Lower leg skin (tissue), 4 donors: ENCODE data around the gene PNMA8C. TPM values are rescaled to one million over a fixed set of nuclear protein-coding genes. Genes with fewer than 3 reads are reported as not detected.

Experiments
- DNase-seq, 2 donors: peaks; one replicate each; pipeline ENCODE4 v3.0.0-alpha.2; 2019; ENCODE audit warnings: low spot score in 2 of 2
- H3K4me3 ChIP-seq: fragments of 200-600 bp; sonication (generic); 2 replicates; pipeline ENCODE4 v1.5.1; 2017; ENCODE audit warnings: mild to moderate bottlenecking, low read depth; ENCODE audit not compliant: poor library complexity, severe bottlenecking
- CTCF ChIP-seq, 3 donors: fragments of 450-650 bp; IDR thresholded peaks; one replicate each; pipeline ENCODE4 v1.5.1; 2016; ENCODE audit warnings: antibody characterized with exemption in 3 of 3, mild to moderate bottlenecking in 3 of 3, moderate library complexity in 2 of 3
- POLR2A ChIP-seq, 2 donors: fragments of 450-650 bp; IDR thresholded peaks; one replicate each; pipeline ENCODE4 v1.6.1; 2016 to 2017; ENCODE audit warnings: antibody characterized with exemption in 2 of 2, mild to moderate bottlenecking in 1 of 2, moderate library complexity in 1 of 2
- WGBS, 2 donors: methylation state at CpG; one replicate each; pipeline ENCODE4 v1.1.5; 2018; 5-methylcytosine and 5-hydroxymethylcytosine counted together
- intact Hi-C: fragments of 100-400 bp; cut with DNase I; formaldehyde crosslinking; loops from one replicate; pipeline ENCODE4 v1.15.0; 2023; ENCODE audit warnings: low total_unique reads
- total RNA-seq, 4 donors: library from RNA; depleted of rRNA; stranded (reverse); fragments of >200 nt; gene quantifications; one replicate each; pipeline ENCODE4 v1.1.0, GENCODE V29; 2016

PNMA8C gene
- total RNA-seq = not detected

GRCh38 chr19:46428239-46429135, at the start of gene PNMA8C:
PNMA8C (minus strand) TSS chr19:46428936; CDS start chr19:46428359, 577 bp downstream.
- intact Hi-C loops = no loop called here
- TF ChIP-seq POLR2A (IDR thresholded peaks at IDR 0.05) = no peak
- TF ChIP-seq CTCF (IDR thresholded peaks at IDR 0.05) = no peak
- H3K4me3 ChIP-seq = no peak within 1 kb of the TSS
- WGBS, 2 donors = 29 to 57% methylated on average over 31 to 49 of the region's 52 CpGs
- no peak for DNase-seq

GRCh38 chr19:46475986-46476385, 47.2 kb upstream of the PNMA8C start:
- H3K4me3 ChIP-seq = no peak overlapping the region
- DNase-seq = no peak
- intact Hi-C loops = no loop called here
- TF ChIP-seq POLR2A (IDR thresholded peaks at IDR 0.05) = no peak
- no peak for TF ChIP-seq CTCF (IDR thresholded peaks at IDR 0.05)
- WGBS, 2 donors = 61 to 63% methylated on average over 2 of the region's 2 CpGs

GRCh38 chr19:46474211-46474610, 45.5 kb upstream of the PNMA8C start:
- intact Hi-C loops = no loop called here
- DNase-seq = no peak
- whole genome bisulfite sequencing, 2 donors = 86 to 88% methylated on average over 8 of the region's 8 CpGs

GRCh38 chr19:46472592-46472991, 43.9 kb upstream of the PNMA8C start:
- no peak overlapping the region for H3K4me3 ChIP-seq
- DNase-seq = no peak
- WGBS, 2 donors = 75 to 76% methylated on average over 4 of the region's 4 CpGs
- intact Hi-C loops = no loop called here
- TF ChIP-seq CTCF (IDR thresholded peaks at IDR 0.05) (no peak), POLR2A (IDR thresholded peaks at IDR 0.05) (no peak)

More at GRCh38 chr19:46474211-46474610, 45.5 kb upstream of the PNMA8C start:
- H3K4me3 ChIP-seq = no peak overlapping the region
- TF ChIP-seq CTCF (IDR thresholded peaks at IDR 0.05) = no peak
- no peak for TF ChIP-seq POLR2A (IDR thresholded peaks at IDR 0.05)

GRCh38 chr19:46471811-46472543, 43.2 kb upstream of the PNMA8C start:
- intact Hi-C loops = no loop called here

More at GRCh38 chr19:46471811-46472543, 43.2 kb upstream of the PNMA8C start:
- WGBS, 2 donors = 68 to 70% methylated on average over 11 of the region's 11 CpGs
- H3K4me3 ChIP-seq = no peak overlapping the region
- DNase-seq = no peak
- TF ChIP-seq POLR2A (IDR thresholded peaks at IDR 0.05) (no peak), CTCF (IDR thresholded peaks at IDR 0.05) (no peak)
